Subcutaneous abdominal adipose tissue (tissue), 5 donors: ENCODE results near the gene HNRNPD.
A peak's percentile ranks its signal among the peaks of the same experiment; 100 is the strongest.
"Not testable (repeated sequence)": the region's sequence is repeated elsewhere in the genome, so short reads cannot be mapped to it uniquely, and the experiment has no call there.

Experiments
- H3K27ac ChIP-seq: one replicate; pipeline ENCODE4 v1.7.0; 2013; ENCODE audit warnings: low read depth, mild to moderate bottlenecking, inconsistent platforms, low read length, moderate library complexity
- H3K27me3 ChIP-seq, 5 donors: one replicate each; pipeline ENCODE4 v1.7.0; 2013; ENCODE audit warnings: low read length in 5 of 5, inconsistent platforms in 1 of 5; ENCODE audit not compliant: control insufficient read depth in 5 of 5, insufficient read depth in 4 of 5
- H3K36me3 ChIP-seq, 5 donors: one replicate each; pipeline ENCODE4 v1.7.0; 2013; ENCODE audit warnings: low read length in 5 of 5; ENCODE audit not compliant: control insufficient read depth in 5 of 5, insufficient read depth in 5 of 5
- H3K4me1 ChIP-seq, 5 donors: one replicate each; pipeline ENCODE4 v1.7.0; 2013; ENCODE audit warnings: low read length in 5 of 5, mild to moderate bottlenecking in 3 of 5, moderate library complexity in 1 of 5; ENCODE audit not compliant: control insufficient read depth in 5 of 5, insufficient read depth in 5 of 5
- H3K4me3 ChIP-seq, 5 donors: one replicate each; pipeline ENCODE4 v1.7.0; 2013; ENCODE audit warnings: low read length in 5 of 5, low read depth in 1 of 5
- H3K9ac ChIP-seq, 5 donors: one replicate each; pipeline ENCODE4 v1.7.0; 2013; ENCODE audit warnings: low read length in 5 of 5, mild to moderate bottlenecking in 4 of 5, moderate library complexity in 3 of 5
- H3K9me3 ChIP-seq, 5 donors: one replicate each; pipeline ENCODE4 v1.7.0; 2013; ENCODE audit warnings: low read length in 5 of 5; ENCODE audit not compliant: control insufficient read depth in 5 of 5
- donor health status: healthy.
- donor health status: healthy.
- donor health status: healthy.
- donor health status: healthy.
- donor health status: healthy.

The HNRNPD gene

DNA sequence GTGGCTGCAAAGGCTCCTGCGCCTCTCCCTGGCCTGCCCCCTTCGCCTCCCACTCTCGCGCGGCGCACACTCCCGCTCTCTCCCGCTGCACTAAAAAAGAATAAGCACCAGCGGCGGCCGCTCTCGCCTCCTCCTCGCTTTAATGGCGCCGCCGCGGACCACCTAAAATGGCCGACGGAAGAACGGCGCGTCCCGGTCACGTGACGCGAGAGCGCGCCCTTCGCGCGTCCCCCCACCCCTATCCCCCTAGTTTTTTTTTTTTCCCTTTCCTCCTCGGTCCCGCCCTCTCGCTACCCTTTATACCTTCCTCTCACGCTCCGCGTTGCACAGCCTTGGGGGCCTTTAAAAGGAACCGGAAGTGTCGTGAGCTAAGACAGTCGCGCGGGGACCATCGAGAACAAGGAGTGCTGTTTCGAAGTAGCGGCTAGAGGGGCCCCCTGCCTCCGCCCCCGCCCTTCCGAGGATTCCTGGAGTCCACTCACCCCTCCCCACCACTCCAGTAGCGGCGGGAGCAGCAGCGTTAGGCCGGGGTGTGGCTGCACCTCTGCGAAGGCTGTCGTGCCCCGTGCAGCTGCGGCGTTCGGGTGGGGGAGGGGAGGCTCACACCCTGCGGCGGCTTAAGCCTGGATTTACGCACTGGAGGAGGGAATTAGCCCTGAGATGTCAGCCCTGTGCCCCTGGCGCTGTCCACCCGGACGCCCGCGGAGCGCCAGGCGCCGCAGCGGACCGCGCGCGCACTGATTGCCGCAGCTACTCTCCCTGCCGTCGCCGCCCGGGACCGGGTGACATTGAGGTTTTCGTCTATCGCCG is at the start of gene HNRNPD:
TSS of gene HNRNPD (minus strand) at position 176 of the 810 bp plus-strand sequence. CDS start 313 bp downstream, outside the sequence.
- peak within 1 kb of the TSS; percentile 95 to 99 (median 98) for H3K4me3 ChIP-seq
- peaks cover 0 to 2% (median 0%) of the 10 kb centered on the region in 5 donors for H3K36me3 ChIP-seq
- H3K27ac ChIP-seq = peak within 1 kb of the TSS; percentile 98
- H3K9ac ChIP-seq = peak within 1 kb of the TSS; percentile 84 to 98 (median 97)
- no peaks in the 10 kb centered on the region for H3K9me3 ChIP-seq
- peaks cover 1 to 48% (median 42%) of the 10 kb centered on the region in 5 donors for H3K4me1 ChIP-seq
- H3K27me3 ChIP-seq = no peaks in the 10 kb centered on the region

- Histone ChIP-seq H3K4me3 (no peak overlapping the region), H3K9me3 (no peaks in the 10 kb centered on the region), H3K36me3 (peaks cover 42 to 52% (median 47%) of the 10 kb centered on the region in 5 donors), H3K27ac (peak overlapping the region; percentile 64), H3K27me3 (no peaks in the 10 kb centered on the region), H3K9ac (no peak overlapping the region), H3K4me1 (peaks cover 3 to 19% (median 15%) of the 10 kb centered on the region in 5 donors)
Measured at GRCh38 chr4:82422616-82423015, 48.8 kb upstream of the HNRNPD start.

- H3K36me3 ChIP-seq = peaks cover 42 to 50% (median 46%) of the 10 kb centered on the region in 5 donors
- peaks cover 3 to 13% (median 8%) of the 10 kb centered on the region in 5 donors for H3K4me1 ChIP-seq
Measured at GRCh38 chr4:82421796-82422560, 48.2 kb upstream of the HNRNPD start.

GRCh38 chr4:82419451-82419850 is 45.7 kb upstream of the HNRNPD start:
- H3K4me1 ChIP-seq = no peaks in the 10 kb centered on the region
- peaks cover 19 to 27% (median 23%) of the 10 kb centered on the region in 5 donors for H3K36me3 ChIP-seq
- H3K9ac ChIP-seq = no peak overlapping the region
- no peak overlapping the region for H3K4me3 ChIP-seq
- H3K27me3 ChIP-seq = no peaks in the 10 kb centered on the region
- no peak overlapping the region for H3K27ac ChIP-seq
- no peaks in the 10 kb centered on the region for H3K9me3 ChIP-seq

More at GRCh38 chr4:82421796-82422560, 48.2 kb upstream of the HNRNPD start:
- Histone ChIP-seq H3K27me3 (no peaks in the 10 kb centered on the region), H3K9me3 (no peaks in the 10 kb centered on the region), H3K27ac (no peak overlapping the region), H3K4me3 (no peak overlapping the region), H3K9ac (no peak overlapping the region)

DNA sequence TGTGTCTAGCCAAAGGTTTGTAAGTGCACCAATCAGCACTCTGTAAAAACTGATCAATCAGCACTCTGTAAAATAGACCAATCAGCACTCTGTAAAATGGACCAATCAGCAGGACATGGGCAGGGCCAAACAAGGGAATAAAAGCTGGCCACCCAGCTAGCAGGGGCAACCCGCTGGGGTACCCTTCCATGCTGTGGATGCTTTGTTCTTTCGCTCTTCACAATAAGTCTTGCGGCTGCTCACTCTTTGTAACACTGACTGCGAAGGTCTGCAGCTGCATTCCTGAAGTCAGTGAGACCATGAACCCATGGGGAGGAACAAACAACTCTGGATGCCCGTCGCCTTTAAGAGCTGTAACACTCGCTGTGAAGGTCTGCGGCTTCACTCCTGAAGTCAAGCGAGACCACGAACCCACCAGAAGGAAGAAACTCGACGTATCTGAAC is 42.2 kb upstream of the HNRNPD start:
- Histone ChIP-seq H3K4me3 (no peak overlapping the region), H3K9ac (no peak overlapping the region), H3K4me1 (no peaks in the 10 kb centered on the region), H3K36me3 (no peaks in the 10 kb centered on the region), H3K27ac (no peak overlapping the region), H3K27me3 (no peaks in the 10 kb centered on the region), H3K9me3 (no peaks in the 10 kb centered on the region)

GRCh38 chr4:82415061-82415460 is 41.3 kb upstream of the HNRNPD start:
- H3K9ac ChIP-seq, H3K9me3 ChIP-seq, H3K36me3 ChIP-seq, H3K27me3 ChIP-seq, H3K4me1 ChIP-seq, H3K27ac ChIP-seq, H3K4me3 ChIP-seq: not testable (repeated sequence)

DNA sequence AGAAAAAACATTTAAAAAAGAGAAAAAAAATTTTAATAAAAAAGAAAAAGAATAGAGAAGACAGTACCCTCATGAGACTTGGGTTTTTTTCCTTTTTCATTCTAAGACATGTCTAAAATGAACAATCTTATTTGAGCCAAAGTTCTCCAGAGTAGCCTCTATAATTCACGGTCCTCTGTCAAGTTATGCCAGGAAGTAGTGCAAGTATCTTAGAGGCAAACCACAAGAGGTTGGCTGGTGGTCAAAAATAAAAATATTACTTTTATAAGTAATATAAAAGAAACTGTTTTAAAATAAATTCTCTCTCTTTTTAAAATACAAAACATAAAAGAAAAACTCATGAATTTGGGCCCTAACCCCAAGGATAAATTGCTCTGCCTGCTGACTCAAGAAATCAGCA is 29.9 kb upstream of the HNRNPD start:
- H3K9ac ChIP-seq = no peak overlapping the region
- H3K4me1 ChIP-seq = no peaks in the 10 kb centered on the region
- no peak overlapping the region for H3K4me3 ChIP-seq
- no peaks in the 10 kb centered on the region for H3K27me3 ChIP-seq
- H3K36me3 ChIP-seq = no peaks in the 10 kb centered on the region
- no peak overlapping the region for H3K27ac ChIP-seq
- H3K9me3 ChIP-seq = no peaks in the 10 kb centered on the region

- Histone ChIP-seq H3K27ac (no peak overlapping the region), H3K36me3 (no peaks in the 10 kb centered on the region), H3K4me3 (no peak overlapping the region), H3K9me3 (no peaks in the 10 kb centered on the region), H3K27me3 (no peaks in the 10 kb centered on the region), H3K9ac (no peak overlapping the region), H3K4me1 (no peaks in the 10 kb centered on the region)
Measured at GRCh38 chr4:82402196-82402775, 28.5 kb upstream of the HNRNPD start.

DNA sequence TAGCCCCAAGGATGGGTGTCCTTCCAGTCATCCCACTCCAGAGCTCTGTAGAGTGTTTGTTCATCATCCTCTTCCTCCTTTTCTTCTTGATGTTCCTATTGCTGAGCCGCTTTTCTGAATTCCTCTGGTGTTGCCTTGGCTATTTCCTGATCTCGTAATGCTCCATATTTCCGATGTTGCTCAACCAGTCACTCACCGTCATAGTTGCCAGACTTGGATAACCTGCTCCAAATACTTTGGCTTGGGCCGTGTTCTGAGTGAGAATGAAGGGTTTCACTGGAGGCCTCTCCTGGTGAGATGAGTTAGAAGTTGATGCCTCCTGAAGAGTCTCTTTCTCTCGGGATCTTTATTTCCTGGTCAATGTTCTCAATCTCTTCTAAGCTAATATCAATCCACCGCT is 27.8 kb upstream of the HNRNPD start:
- Histone ChIP-seq H3K4me1 (no peaks in the 10 kb centered on the region), H3K36me3 (no peaks in the 10 kb centered on the region), H3K4me3 (no peak overlapping the region), H3K27me3 (no peaks in the 10 kb centered on the region), H3K9me3 (no peaks in the 10 kb centered on the region), H3K9ac (no peak overlapping the region), H3K27ac (no peak overlapping the region)

DNA sequence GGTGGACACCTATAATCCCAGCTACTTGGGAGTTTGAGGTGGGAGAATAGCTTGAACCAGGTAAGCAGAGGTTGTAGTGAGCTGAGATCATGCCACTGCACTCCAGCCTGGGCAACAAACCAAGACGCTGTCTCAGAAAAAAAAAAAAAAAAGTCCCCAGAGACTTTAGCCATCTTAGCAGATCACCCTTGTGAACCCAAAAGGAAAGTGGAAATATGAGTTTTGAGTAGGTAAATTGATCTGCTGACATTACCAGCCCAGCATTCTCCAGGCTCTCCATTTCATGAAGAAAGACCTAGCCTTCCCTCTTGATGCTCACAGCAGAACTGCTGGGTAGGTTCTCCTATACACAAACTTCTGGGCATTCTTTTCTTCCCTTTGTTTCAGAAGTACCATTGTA is 24.5 kb upstream of the HNRNPD start:
- Histone ChIP-seq H3K4me3 (no peak overlapping the region), H3K27me3 (no peaks in the 10 kb centered on the region), H3K4me1 (no peaks in the 10 kb centered on the region), H3K9ac (no peak overlapping the region), H3K36me3 (no peaks in the 10 kb centered on the region), H3K27ac (no peak overlapping the region), H3K9me3 (no peaks in the 10 kb centered on the region)
